ENCODE measurements around the gene PLOD1. TPM values are rescaled to one million over a fixed set of nuclear protein-coding genes. Genes with fewer than 3 reads are reported as not detected.
A peak's percentile ranks its signal among the peaks of the same experiment; 100 is the strongest.

The PLOD1 gene
- total RNA-seq, 2 donors from 2014 or later: 18.1 to 36.1 TPM

- Mint-ChIP-seq H3K9me3 (no peaks in the 10 kb centered on the region), H3K36me3 (ENCODE audit: low read depth) (no peaks in the 10 kb centered on the region)
- no peak for ATAC-seq (replicated peaks)
These were observed 5.9 kb downstream of the PLOD1 start for GRCh38 chr1:11940260-11940921.

DNA sequence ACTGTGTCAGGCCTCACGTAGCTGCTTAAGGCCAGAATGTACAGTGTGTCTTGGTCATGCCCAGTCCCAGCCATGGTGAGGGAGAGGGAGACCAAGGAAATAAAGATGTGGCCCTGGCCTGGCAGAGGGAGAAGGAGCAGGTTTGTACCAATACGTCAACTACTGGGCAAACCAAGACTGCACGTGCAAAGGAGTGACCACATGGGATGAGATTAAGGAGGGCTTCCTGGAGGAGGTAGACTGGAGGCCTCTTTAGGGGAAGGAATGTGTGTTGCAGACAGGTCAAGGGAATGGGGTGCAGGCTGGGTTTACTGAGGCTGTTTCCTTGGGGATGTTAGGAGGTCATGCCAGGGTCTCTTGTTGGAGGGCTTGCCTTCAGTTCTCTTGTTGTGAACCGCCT lies 7.8 kb downstream of the PLOD1 start:
- no peak overlapping the region for H3K27ac Mint-ChIP-seq
- no peak for ATAC-seq (replicated peaks)
- H3K9me3 Mint-ChIP-seq: no peaks in the 10 kb centered on the region
- no peaks in the 10 kb centered on the region for H3K4me1 Mint-ChIP-seq
- no peaks in the 10 kb centered on the region for H3K36me3 Mint-ChIP-seq (ENCODE audit: low read depth)
- no peak overlapping the region for H3K4me3 Mint-ChIP-seq
- H3K27me3 Mint-ChIP-seq: no peaks in the 10 kb centered on the region

More at GRCh38 chr1:11940260-11940921, 5.9 kb downstream of the PLOD1 start:
- Mint-ChIP-seq H3K4me1 (no peaks in the 10 kb centered on the region), H3K27me3 (no peaks in the 10 kb centered on the region), H3K4me3 (no peak overlapping the region), H3K27ac (no peak overlapping the region)

DNA sequence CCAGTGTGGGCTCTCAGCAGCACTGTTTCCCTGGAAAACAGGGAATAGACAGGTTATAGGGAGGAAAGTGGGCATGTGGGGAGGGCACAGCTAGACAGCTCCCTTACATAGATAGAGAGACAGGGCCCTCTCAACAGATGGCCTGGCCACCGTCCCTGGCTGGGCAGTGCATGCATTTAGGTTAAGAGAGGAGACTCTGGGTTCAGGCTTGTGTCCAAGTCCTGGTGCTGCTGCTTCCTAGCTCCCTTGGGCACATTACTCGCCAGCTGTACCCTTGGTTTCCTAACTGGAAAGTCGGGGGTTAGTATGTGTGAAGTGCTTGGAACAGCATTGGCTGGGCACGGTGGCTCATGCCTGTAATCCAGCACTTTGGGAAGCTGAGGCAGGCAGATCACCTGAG lies 9.1 kb downstream of the PLOD1 start:
- H3K4me1 Mint-ChIP-seq: no peaks in the 10 kb centered on the region
- H3K36me3 Mint-ChIP-seq (ENCODE audit: low read depth): no peaks in the 10 kb centered on the region
- no peak overlapping the region for H3K27ac Mint-ChIP-seq
- H3K27me3 Mint-ChIP-seq: no peaks in the 10 kb centered on the region
- H3K9me3 Mint-ChIP-seq: no peaks in the 10 kb centered on the region
- no peak overlapping the region for H3K4me3 Mint-ChIP-seq
- ATAC-seq (replicated peaks): no peak

- no peak overlapping the region for H3K27ac Mint-ChIP-seq
- H3K36me3 Mint-ChIP-seq (ENCODE audit: low read depth): no peaks in the 10 kb centered on the region
- H3K27me3 Mint-ChIP-seq: no peaks in the 10 kb centered on the region
- H3K4me3 Mint-ChIP-seq: no peak overlapping the region
- H3K9me3 Mint-ChIP-seq: no peaks in the 10 kb centered on the region
- ATAC-seq (replicated peaks): no peak
- no peaks in the 10 kb centered on the region for H3K4me1 Mint-ChIP-seq
These were observed 9.9 kb downstream of the PLOD1 start for GRCh38 chr1:11944358-11944931.

- no peaks in the 10 kb centered on the region for H3K4me1 Mint-ChIP-seq
- no peak overlapping the region for H3K4me3 Mint-ChIP-seq
- H3K27me3 Mint-ChIP-seq: no peaks in the 10 kb centered on the region
- H3K36me3 Mint-ChIP-seq (ENCODE audit: low read depth): no peaks in the 10 kb centered on the region
- H3K27ac Mint-ChIP-seq: no peak overlapping the region
- peak; percentile 45 for ATAC-seq (replicated peaks)
- no peaks in the 10 kb centered on the region for H3K9me3 Mint-ChIP-seq
These were observed 12.1 kb downstream of the PLOD1 start for GRCh38 chr1:11946647-11947046.

- no peaks in the 10 kb centered on the region for H3K4me1 Mint-ChIP-seq
- no peaks in the 10 kb centered on the region for H3K9me3 Mint-ChIP-seq
- H3K27ac Mint-ChIP-seq: no peak overlapping the region
- H3K36me3 Mint-ChIP-seq (ENCODE audit: low read depth): no peaks in the 10 kb centered on the region
- peak; percentile 75 for ATAC-seq (replicated peaks)
- no peaks in the 10 kb centered on the region for H3K27me3 Mint-ChIP-seq
- H3K4me3 Mint-ChIP-seq: no peak overlapping the region
These were observed 14.4 kb downstream of the PLOD1 start for GRCh38 chr1:11948822-11949458.

- no peaks in the 10 kb centered on the region for H3K27me3 Mint-ChIP-seq
- H3K4me3 Mint-ChIP-seq: no peak overlapping the region
- no peak overlapping the region for H3K27ac Mint-ChIP-seq
- no peaks in the 10 kb centered on the region for H3K9me3 Mint-ChIP-seq
- H3K4me1 Mint-ChIP-seq: no peaks in the 10 kb centered on the region
- ATAC-seq (replicated peaks): no peak
- no peaks in the 10 kb centered on the region for H3K36me3 Mint-ChIP-seq (ENCODE audit: low read depth)
These were observed 17.4 kb downstream of the PLOD1 start for GRCh38 chr1:11951901-11952300.

GRCh38 chr1:11952455-11953109 lies 18.1 kb downstream of the PLOD1 start:
- Mint-ChIP-seq H3K36me3 (ENCODE audit: low read depth) (no peaks in the 10 kb centered on the region), H3K4me1 (no peaks in the 10 kb centered on the region), H3K27me3 (no peaks in the 10 kb centered on the region), H3K9me3 (no peaks in the 10 kb centered on the region), H3K4me3 (no peak overlapping the region), H3K27ac (no peak overlapping the region)
- ATAC-seq (replicated peaks): no peak

DNA sequence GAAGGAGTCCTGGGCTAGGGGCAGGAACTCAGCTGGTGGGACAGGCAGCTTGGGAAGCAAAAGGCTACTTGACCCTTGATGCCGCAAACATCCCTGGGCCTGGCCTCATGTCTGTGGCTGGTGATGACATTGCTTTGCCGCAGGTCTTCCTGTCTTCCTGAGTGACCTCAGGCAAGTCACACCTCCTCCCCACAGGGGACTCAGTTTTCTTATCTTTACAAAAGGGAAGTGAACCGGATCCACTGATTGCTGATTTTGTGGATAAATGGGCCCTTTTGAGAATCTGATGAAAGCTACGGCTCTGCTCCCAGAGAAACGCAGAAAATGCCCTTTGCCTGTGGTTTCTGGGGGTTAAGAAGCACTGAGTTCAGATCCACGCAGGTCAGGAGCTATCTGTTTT lies 20.7 kb downstream of the PLOD1 start:
- H3K9me3 Mint-ChIP-seq: no peaks in the 10 kb centered on the region
- H3K27ac Mint-ChIP-seq: no peak overlapping the region
- no peaks in the 10 kb centered on the region for H3K27me3 Mint-ChIP-seq
- ATAC-seq (replicated peaks): no peak
- no peak overlapping the region for H3K4me3 Mint-ChIP-seq
- no peaks in the 10 kb centered on the region for H3K4me1 Mint-ChIP-seq
- H3K36me3 Mint-ChIP-seq (ENCODE audit: low read depth): no peaks in the 10 kb centered on the region

DNA sequence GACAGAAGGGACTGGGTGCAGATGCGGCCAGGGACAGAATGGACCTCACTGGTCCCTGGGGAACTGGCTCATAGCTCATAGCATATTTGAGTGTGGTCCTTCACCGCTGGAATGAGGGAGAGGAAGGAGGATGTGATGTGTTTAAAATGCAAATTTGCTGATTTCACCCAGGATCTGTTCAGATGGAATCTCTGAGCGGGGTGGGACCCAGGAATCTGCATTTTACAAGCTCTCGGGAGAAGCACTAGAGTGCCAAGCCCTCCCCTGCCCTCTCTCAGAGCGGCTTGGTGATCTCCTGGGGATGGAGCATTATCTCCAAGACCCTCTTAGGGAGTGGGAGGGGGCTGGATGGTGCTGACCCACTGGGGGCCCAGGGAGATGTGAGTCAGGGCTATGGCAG lies 22.9 kb downstream of the PLOD1 start:
- Mint-ChIP-seq H3K4me3 (no peak overlapping the region), H3K9me3 (no peaks in the 10 kb centered on the region), H3K4me1 (no peaks in the 10 kb centered on the region), H3K36me3 (ENCODE audit: low read depth) (no peaks in the 10 kb centered on the region), H3K27ac (no peak overlapping the region), H3K27me3 (no peaks in the 10 kb centered on the region)
- no peak for ATAC-seq (replicated peaks)

- no peaks in the 10 kb centered on the region for H3K27me3 Mint-ChIP-seq
- H3K36me3 Mint-ChIP-seq (ENCODE audit: low read depth): no peaks in the 10 kb centered on the region
- no peak overlapping the region for H3K27ac Mint-ChIP-seq
- no peaks in the 10 kb centered on the region for H3K9me3 Mint-ChIP-seq
- ATAC-seq (replicated peaks): no peak
- no peak overlapping the region for H3K4me3 Mint-ChIP-seq
- no peaks in the 10 kb centered on the region for H3K4me1 Mint-ChIP-seq
These were observed 23.4 kb downstream of the PLOD1 start for GRCh38 chr1:11957897-11958296.

GRCh38 chr1:11960276-11960675 lies 25.8 kb downstream of the PLOD1 start:
- Mint-ChIP-seq H3K36me3 (ENCODE audit: low read depth) (peaks cover 6% of the 10 kb centered on the region), H3K27me3 (no peaks in the 10 kb centered on the region), H3K4me3 (no peak overlapping the region), H3K4me1 (no peaks in the 10 kb centered on the region), H3K9me3 (no peaks in the 10 kb centered on the region), H3K27ac (no peak overlapping the region)
- ATAC-seq (replicated peaks): no peak

DNA sequence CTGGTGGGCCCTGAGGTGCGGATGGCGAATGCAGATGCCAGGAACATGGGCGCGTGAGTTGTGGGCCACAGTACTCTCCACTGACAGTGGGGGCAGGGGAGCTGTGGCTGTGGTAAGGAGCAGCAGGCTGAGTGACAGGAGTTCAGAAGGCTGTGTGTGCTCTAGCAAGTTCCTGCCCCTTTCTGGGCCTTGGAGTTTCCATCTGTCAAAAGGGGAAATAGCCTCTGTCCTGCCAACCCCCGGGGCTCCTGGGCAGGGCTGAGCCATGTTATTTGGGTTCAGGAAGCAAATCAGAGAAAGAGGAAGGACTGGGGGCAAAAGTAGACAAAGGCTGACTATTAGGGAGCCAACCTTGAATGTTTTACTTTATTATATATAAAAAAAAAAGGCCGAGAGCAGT lies 26.2 kb downstream of the PLOD1 start:
- H3K27ac Mint-ChIP-seq: no peak overlapping the region
- no peaks in the 10 kb centered on the region for H3K9me3 Mint-ChIP-seq
- H3K27me3 Mint-ChIP-seq: no peaks in the 10 kb centered on the region
- no peak for ATAC-seq (replicated peaks)
- H3K4me3 Mint-ChIP-seq: no peak overlapping the region
- peaks cover 7% of the 10 kb centered on the region for H3K36me3 Mint-ChIP-seq (ENCODE audit: low read depth)
- no peaks in the 10 kb centered on the region for H3K4me1 Mint-ChIP-seq

- no peak for ATAC-seq (replicated peaks)
- Mint-ChIP-seq H3K27ac (no peak overlapping the region), H3K36me3 (ENCODE audit: low read depth) (peaks cover 7% of the 10 kb centered on the region), H3K4me1 (no peaks in the 10 kb centered on the region), H3K27me3 (no peaks in the 10 kb centered on the region), H3K4me3 (no peak overlapping the region), H3K9me3 (no peaks in the 10 kb centered on the region)
These were observed 26.7 kb downstream of the PLOD1 start for GRCh38 chr1:11961230-11961629.

- Mint-ChIP-seq H3K9me3 (no peaks in the 10 kb centered on the region), H3K36me3 (ENCODE audit: low read depth) (peaks cover 7% of the 10 kb centered on the region), H3K4me3 (no peak overlapping the region), H3K27me3 (no peaks in the 10 kb centered on the region), H3K27ac (no peak overlapping the region), H3K4me1 (no peaks in the 10 kb centered on the region)
- ATAC-seq (replicated peaks): no peak
These were observed 29.1 kb downstream of the PLOD1 start for GRCh38 chr1:11963622-11964021.

All from activated T-helper 17 cell treated with anti-CD3 and anti-CD28 coated beads, Interleukin-2, amount 50 U/mL, for 72 hours (primary cell).